SK-N-SH treated with all-trans-retinoic acid at 6 μM for 48 hours (cell line): ENCODE measurements around the gene IQSEC3.

Experiments used
- CREB5 ChIP-seq: fragments of 250-450 bp; sonication (Bioruptor Pico); IDR thresholded peaks from 2 replicates; pipeline ENCODE4 v1.5.1; 2020; ENCODE audit warnings: low read depth, mild to moderate bottlenecking, moderate library complexity
- ISL1 ChIP-seq: fragments of 250-450 bp; sonication (Bioruptor Pico); IDR thresholded peaks from 2 replicates; pipeline ENCODE4 v2.1.2; 2022; ENCODE audit warnings: mild to moderate bottlenecking, moderate library complexity
- TOX ChIP-seq: fragments of 250-450 bp; sonication (Bioruptor Pico); IDR thresholded peaks from 2 replicates; pipeline ENCODE4 v1.8.0; 2021; ENCODE audit warnings: mild to moderate bottlenecking, moderate library complexity, borderline replicate concordance
- ZFP3 ChIP-seq: fragments of 250-450 bp; sonication (Bioruptor Pico); IDR thresholded peaks from 2 replicates; pipeline ENCODE4 v1.5.0; 2020; ENCODE audit warnings: mild to moderate bottlenecking, moderate library complexity
- TF ChIP-seq, protein P1 (sequence below): fragments of 250-450 bp; sonication (Bioruptor Pico); IDR thresholded peaks from 2 replicates; pipeline ENCODE4 v1.8.0; 2020; ENCODE audit warnings: mild to moderate bottlenecking, moderate library complexity, borderline replicate concordance

DNA sequence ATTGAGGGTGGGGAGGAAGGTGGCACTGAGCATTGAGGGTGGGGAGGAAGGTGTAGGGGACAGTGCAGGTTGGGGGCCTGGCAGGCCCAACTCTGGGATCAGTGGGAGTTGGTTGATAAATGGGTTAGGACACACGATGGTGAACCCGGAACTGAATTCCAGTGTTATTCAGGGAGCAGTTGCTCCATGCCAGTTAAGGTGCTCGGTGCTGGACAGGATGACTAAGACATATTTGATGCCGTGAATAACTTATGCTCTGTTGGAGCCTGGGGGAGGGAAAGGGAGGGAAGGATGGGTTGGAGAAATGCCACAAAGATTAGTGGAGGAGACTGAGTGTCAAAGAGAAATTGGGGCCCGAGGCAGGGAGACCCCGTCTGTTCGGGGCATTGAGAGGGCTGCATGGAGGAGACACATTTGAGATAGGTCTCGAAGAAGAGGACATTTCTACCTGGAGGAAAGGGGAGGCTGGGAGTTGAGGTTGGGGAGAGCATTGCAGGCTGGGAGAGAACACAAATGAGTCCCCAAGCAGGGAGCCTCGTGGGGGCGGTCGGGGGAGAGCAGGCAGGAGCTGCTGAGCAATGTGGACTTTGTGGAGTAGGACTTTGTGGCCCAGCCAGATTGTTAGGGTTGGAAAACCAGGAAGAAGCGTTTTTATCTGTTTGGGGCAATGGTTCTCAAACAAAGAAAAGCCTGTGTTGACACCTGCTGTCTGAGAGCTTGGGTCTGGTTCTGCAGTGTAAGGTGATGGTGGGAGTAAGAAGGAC is 65.3 kb downstream of the IQSEC3 start:
- TF ChIP-seq, protein P1, sequence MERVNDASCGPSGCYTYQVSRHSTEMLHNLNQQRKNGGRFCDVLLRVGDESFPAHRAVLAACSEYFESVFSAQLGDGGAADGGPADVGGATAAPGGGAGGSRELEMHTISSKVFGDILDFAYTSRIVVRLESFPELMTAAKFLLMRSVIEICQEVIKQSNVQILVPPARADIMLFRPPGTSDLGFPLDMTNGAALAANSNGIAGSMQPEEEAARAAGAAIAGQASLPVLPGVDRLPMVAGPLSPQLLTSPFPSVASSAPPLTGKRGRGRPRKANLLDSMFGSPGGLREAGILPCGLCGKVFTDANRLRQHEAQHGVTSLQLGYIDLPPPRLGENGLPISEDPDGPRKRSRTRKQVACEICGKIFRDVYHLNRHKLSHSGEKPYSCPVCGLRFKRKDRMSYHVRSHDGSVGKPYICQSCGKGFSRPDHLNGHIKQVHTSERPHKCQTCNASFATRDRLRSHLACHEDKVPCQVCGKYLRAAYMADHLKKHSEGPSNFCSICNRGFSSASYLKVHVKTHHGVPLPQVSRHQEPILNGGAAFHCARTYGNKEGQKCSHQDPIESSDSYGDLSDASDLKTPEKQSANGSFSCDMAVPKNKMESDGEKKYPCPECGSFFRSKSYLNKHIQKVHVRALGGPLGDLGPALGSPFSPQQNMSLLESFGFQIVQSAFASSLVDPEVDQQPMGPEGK (CRISPR knock-in tag): no peak
- TF ChIP-seq CREB5 (no peak), ZFP3 (CRISPR knock-in tag) (no peak), ISL1 (CRISPR knock-in tag) (no peak), TOX (no peak)
